Activated T-helper 2 cell treated with anti-CD3 and anti-CD28 coated beads, Interferon-gamma antibody, Interleukin-2, Interleukin-4, amounts not matched to agents 10 μg/mL and 5 μg/mL and 100 μg/mL, durations not matched to agents 14 hours and 24 hours and 36 hours (primary cell): ENCODE measurements around the gene ZC3HAV1L. TPM values are rescaled to one million over a fixed set of nuclear protein-coding genes. Genes with fewer than 3 reads are reported as not detected.
"Not testable (repeated sequence)": the region's sequence is repeated elsewhere in the genome, so short reads cannot be mapped to it uniquely, and the experiment has no call there.

Experiments used
- DNase-seq: peaks from one replicate; pipeline ENCODE4 v3.0.0; 2021; ENCODE audit warnings: low spot score
- H3K27ac Mint-ChIP-seq: one replicate; pipeline ENCODE4 v1.8.0; 2021; ENCODE audit warnings: mixed read lengths
- H3K27me3 Mint-ChIP-seq: one replicate; pipeline ENCODE4 v1.8.0; 2021; ENCODE audit warnings: low read depth, mixed read lengths
- H3K36me3 Mint-ChIP-seq: one replicate; pipeline ENCODE4 v1.8.0; 2021; ENCODE audit warnings: low read depth, mixed read lengths
- H3K4me1 Mint-ChIP-seq: one replicate; pipeline ENCODE4 v1.8.0; 2021; ENCODE audit warnings: low read depth, mixed read lengths
- H3K4me3 Mint-ChIP-seq: one replicate; pipeline ENCODE4 v1.8.0; 2021; ENCODE audit warnings: low read depth, mild to moderate bottlenecking, moderate library complexity, mixed read lengths
- H3K9me3 Mint-ChIP-seq: one replicate; pipeline ENCODE4 v1.8.0; 2021; ENCODE audit warnings: mixed read lengths
- intact Hi-C: fragments of 100-400 bp; cut with micrococcal nuclease; formaldehyde crosslinking; loops from one replicate; pipeline ENCODE4 v1.15.1; 2023
- total RNA-seq: library from RNA; stranded (reverse); gene quantifications from 2 replicates; pipeline ENCODE4 v1.2.3, GENCODE V29; 2022

Gene ZC3HAV1L
- total RNA-seq, 1 donor from 2014 or later = 39.4 TPM

DNA sequence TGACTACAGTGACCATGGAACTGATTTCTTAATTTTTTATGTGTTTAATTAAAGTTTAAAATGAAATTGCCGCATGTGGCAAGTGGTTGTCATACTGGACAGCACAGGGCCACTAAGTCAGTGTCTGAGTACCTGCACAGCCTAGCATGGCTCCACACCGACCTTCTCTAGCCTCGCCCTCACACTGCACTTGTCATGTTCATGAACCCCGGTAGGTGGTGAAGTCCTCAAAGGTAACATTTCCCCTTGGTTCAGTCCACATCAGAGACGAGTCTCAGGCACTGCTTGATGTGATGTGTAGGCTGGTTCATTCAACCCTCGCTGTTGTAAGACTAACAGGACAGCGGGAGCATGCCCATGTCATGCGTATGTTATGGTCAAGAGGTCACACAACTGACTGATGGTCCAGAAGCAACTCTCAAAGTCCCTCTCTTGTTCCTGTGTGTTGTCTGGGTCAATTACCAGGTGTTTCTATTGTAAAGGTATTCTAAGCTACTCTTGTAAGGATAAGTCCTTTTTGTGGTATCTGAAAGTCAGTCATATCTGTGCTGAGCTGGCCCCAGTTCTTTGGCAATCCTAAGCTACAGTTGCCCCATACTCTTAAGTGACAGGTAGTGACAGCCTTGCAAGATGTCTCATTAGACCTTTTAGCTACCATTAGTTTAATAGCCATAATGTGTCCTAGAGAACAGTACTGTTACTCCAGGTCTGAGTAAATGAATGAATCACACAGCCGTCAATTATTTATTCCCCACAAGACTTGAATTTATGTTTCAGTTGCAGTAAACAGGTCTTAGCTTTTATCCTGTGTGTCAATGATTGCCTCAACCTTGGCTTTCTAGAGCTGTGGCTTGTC lies 32.9 kb upstream of the ZC3HAV1L start:
- intact Hi-C loops = no loop called here
- H3K9me3 Mint-ChIP-seq = no peaks in the 10 kb centered on the region
- DNase-seq = no peak
- H3K36me3 Mint-ChIP-seq = peaks cover 95% of the 10 kb centered on the region
- H3K27ac Mint-ChIP-seq = peak overlapping the region; percentile 57
- H3K4me1 Mint-ChIP-seq = peaks cover 57% of the 10 kb centered on the region
- H3K4me3 Mint-ChIP-seq = no peak overlapping the region
- H3K27me3 Mint-ChIP-seq = no peaks in the 10 kb centered on the region

DNA sequence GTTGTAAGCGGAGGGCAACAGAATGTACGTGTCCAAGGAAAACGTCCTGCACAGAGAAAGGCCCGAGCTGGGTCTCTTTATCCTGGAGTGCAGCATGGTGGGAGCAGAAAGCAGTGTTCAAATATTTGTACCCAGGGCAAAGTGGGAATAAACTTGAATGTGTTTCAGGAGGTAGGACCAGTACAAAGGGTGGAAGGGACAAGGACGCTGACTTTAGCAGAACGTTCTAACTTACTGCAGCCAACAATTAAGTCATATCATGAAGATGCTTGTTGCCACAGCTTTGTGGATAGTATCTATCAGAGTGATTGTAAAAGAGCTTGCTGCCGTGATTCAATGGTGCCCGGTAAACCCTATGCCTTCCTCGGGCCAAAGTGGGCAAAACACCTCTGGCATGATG lies 30.5 kb upstream of the ZC3HAV1L start:
- H3K27me3 Mint-ChIP-seq = no peaks in the 10 kb centered on the region

DNA sequence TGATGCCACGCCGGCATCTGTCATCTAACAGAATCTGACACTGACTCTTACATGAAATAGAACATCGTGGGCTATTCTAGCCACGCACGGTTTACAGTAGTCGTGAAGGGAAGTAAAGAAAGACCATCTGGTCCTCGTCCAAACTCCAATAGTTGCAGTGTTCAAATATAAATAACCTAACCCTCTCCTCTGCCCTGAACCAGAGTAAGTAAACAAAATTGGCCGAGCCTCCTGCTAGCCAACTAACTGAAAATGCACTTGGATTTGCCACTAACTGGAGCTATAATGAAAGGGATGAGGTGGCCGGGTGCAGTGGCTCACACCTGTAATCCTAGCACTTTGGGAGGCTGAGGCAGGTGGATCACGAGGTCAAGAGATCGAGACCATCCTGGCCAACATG lies 29.5 kb upstream of the ZC3HAV1L start:
- intact Hi-C loops = no loop called here
- Mint-ChIP-seq H3K27ac (no peak overlapping the region), H3K4me3 (no peak overlapping the region), H3K27me3 (no peaks in the 10 kb centered on the region), H3K4me1 (peaks cover 66% of the 10 kb centered on the region), H3K36me3 (peaks cover 94% of the 10 kb centered on the region), H3K9me3 (no peaks in the 10 kb centered on the region)
- no peak for DNase-seq

More for the DNA sequence above, 30.5 kb upstream of the ZC3HAV1L start:
- H3K4me3 Mint-ChIP-seq = no peak overlapping the region
- H3K36me3 Mint-ChIP-seq = peaks cover 92% of the 10 kb centered on the region
- DNase-seq = no peak
- H3K9me3 Mint-ChIP-seq = no peaks in the 10 kb centered on the region
- H3K4me1 Mint-ChIP-seq = peaks cover 57% of the 10 kb centered on the region
- no peak overlapping the region for H3K27ac Mint-ChIP-seq
- intact Hi-C loops = no loop called here

DNA sequence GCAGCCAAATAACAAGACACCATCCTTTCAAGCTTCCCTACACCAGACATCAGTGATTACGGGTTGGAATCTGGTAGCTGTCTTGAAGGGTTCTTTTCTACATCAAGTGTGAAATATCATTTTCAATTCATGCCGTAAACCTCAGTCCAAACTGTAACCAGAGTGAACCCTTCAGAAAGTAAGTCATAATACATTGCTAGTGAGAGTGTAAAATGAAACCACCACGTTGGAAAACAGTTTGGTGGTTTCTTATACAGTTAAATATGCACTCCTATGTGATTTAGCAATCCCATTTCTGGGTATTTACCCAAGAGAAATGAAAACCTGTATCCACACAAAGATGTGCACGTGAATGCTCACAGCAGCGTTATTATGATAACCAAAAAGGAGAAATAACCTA lies 25.6 kb upstream of the ZC3HAV1L start:
- Mint-ChIP-seq H3K4me1 (peaks cover 62% of the 10 kb centered on the region), H3K9me3 (no peaks in the 10 kb centered on the region), H3K27ac (peak overlapping the region; percentile 58), H3K27me3 (no peaks in the 10 kb centered on the region), H3K4me3 (no peak overlapping the region), H3K36me3 (peaks cover 87% of the 10 kb centered on the region)
- DNase-seq = no peak
- intact Hi-C loops = loop anchor here (1.0 to 2.0 kb wide), 3 partner anchors 13 to 17 kb away; no protein-coding TSS in a partner anchor

DNA sequence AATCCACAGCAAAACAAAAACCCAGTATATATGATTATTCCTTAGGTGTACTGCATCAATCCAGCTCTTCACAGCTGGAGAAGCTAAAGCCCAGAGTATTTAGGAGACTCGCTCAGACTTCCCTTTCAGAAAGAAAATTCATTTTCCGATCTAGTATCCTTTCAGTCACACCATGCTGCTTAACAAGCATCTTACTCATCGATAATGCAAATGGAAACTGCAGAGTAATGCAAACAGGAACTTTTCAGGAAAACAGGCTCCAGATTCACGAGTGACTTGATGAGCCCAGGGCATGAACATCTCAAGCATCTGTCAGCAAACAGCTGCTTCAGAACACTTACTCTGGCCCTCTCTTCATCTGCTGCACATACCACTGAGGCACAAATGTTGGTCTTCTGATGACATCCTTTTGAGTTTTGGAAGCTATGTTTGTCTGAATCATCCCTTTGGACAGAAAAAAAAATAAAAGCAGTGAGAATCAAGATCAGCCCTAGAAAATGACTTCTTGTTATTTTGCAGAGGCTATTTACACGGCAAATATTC lies 24.9 kb upstream of the ZC3HAV1L start:
- Mint-ChIP-seq H3K9me3 (no peaks in the 10 kb centered on the region), H3K36me3 (peaks cover 87% of the 10 kb centered on the region), H3K4me3 (no peak overlapping the region), H3K27ac (peak overlapping the region; percentile 58), H3K27me3 (no peaks in the 10 kb centered on the region), H3K4me1 (peaks cover 59% of the 10 kb centered on the region)
- intact Hi-C loops = loop anchor here (1.0 to 2.0 kb wide), 3 partner anchors 12 to 16 kb away; no protein-coding TSS in a partner anchor
- no peak for DNase-seq

DNA sequence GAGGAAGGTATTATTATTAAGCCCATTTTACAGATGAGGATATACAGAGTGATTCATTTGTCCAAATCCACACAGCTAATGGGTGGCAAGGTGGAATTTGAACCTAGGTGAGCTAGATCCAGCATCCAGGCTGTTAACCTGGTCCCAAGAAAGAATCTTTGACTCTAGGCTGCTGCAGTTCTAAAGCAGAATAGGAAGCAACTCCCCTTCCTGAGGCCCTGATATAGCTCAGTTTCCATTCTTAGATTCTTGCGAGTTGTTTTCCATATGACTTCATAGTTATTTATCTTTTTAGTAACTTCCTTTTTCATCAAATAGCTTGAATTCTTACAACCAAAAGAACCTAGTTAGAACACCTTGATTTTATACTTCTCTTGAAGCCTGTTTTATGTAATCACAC lies 24.1 kb upstream of the ZC3HAV1L start:
- Mint-ChIP-seq H3K36me3 (peaks cover 84% of the 10 kb centered on the region), H3K27ac (peak overlapping the region; percentile 76), H3K27me3 (no peaks in the 10 kb centered on the region), H3K9me3 (no peaks in the 10 kb centered on the region), H3K4me3 (peak overlapping the region; percentile 0), H3K4me1 (peaks cover 59% of the 10 kb centered on the region)
- intact Hi-C loops = loop anchor here (2.0 kb wide), 2 partner anchors 15 kb away; no protein-coding TSS in a partner anchor
- DNase-seq = no peak

DNA sequence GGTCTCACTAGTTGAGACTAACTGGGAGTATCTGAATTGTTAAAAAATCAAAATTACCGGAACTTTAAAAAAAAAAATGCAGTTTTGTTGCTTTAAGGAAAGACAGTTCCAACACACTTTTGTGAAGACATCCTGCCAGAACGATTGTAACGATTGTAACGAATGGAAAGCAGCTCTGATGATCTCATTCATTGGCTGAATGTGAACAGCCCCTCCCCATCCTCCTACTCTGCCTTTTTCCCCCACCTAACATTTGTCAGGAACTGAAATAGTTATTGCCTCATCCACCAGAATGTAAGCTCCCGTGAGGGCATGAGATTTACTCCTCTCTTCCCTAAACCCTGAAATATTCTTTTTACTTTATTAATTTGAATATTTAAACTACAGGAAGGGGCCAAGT lies 23.1 kb upstream of the ZC3HAV1L start:
- intact Hi-C loops = no loop called here
- H3K9me3 Mint-ChIP-seq = no peaks in the 10 kb centered on the region

DNA sequence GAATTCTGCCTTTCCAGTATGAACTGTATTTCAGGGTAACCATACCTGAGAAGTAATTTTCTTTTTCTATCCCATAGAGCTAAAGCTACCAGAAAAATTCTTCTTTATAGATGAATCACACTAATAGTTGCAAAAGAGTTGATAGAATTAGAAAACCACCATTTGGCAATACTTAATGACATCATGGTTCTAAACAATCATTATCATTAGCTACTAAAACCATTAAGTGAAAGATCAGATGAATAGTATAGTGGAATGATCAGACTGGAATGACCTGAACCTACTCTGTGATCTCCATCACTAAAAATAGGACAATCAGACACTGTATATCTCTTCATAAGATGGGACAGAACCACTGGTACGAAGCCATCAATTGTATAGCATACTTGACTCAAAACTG lies 19.8 kb upstream of the ZC3HAV1L start:
- intact Hi-C loops = no loop called here
- H3K4me3 Mint-ChIP-seq = no peak overlapping the region
- no peak for DNase-seq
- H3K36me3 Mint-ChIP-seq = peaks cover 81% of the 10 kb centered on the region
- no peaks in the 10 kb centered on the region for H3K9me3 Mint-ChIP-seq
- H3K27ac Mint-ChIP-seq = peak overlapping the region; percentile 35
- no peaks in the 10 kb centered on the region for H3K27me3 Mint-ChIP-seq
- H3K4me1 Mint-ChIP-seq = peaks cover 44% of the 10 kb centered on the region

More for the DNA sequence above, 23.1 kb upstream of the ZC3HAV1L start:
- H3K4me1 Mint-ChIP-seq = peaks cover 59% of the 10 kb centered on the region
- peak overlapping the region; percentile 51 for H3K27ac Mint-ChIP-seq
- H3K4me3 Mint-ChIP-seq = no peak overlapping the region
- DNase-seq = no peak
- H3K36me3 Mint-ChIP-seq = peaks cover 84% of the 10 kb centered on the region
- H3K27me3 Mint-ChIP-seq = no peaks in the 10 kb centered on the region

DNA sequence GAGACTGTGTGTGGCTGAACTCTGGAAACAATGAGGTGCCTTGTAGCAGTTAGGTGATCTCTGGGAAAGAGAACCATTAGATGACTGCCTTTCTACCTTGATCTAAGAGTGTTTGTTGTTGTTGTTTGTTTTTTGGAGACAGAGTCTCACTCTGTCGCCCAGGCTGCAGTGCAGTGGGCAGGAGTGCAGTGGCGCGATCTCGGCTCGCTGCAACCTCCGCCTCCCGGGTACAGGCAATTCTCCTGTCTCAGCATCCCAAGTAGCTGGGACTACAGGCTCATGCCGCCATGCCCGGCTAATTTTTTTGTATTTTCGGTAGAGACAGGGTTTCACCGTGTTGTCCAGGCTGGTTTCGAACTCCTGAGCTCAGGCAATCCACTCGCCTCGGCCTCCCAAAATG lies 18.8 kb upstream of the ZC3HAV1L start:
- H3K27ac Mint-ChIP-seq, H3K27me3 Mint-ChIP-seq, H3K9me3 Mint-ChIP-seq, DNase-seq, H3K4me3 Mint-ChIP-seq, intact Hi-C loops: not testable (repeated sequence)
- Mint-ChIP-seq H3K4me1 (peaks cover 39% of the 10 kb centered on the region), H3K36me3 (peaks cover 81% of the 10 kb centered on the region)

DNA sequence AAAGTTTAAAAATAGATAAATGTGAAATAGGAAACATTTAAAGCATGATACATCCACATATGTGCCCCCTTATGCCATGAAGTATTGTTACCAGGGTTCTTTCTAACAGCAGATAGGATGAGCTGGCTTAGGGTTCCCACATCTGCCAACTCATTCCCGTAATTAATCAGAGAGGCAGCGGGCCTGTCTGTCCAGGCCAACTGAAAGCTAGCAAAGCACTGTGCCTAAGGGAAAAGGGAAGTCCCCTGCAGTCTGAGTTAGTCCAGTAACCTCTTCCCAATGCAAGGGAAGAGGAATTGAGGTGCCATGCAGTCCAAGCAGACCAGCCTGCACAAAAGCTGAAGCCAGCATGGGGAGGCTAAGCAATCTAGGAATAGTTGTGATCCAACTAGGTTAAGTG lies 18.3 kb upstream of the ZC3HAV1L start:
- no peak for DNase-seq
- H3K27ac Mint-ChIP-seq = no peak overlapping the region
- H3K9me3 Mint-ChIP-seq = no peaks in the 10 kb centered on the region
- no peaks in the 10 kb centered on the region for H3K27me3 Mint-ChIP-seq
- no peak overlapping the region for H3K4me3 Mint-ChIP-seq
- H3K4me1 Mint-ChIP-seq = peaks cover 45% of the 10 kb centered on the region
- intact Hi-C loops = no loop called here
- H3K36me3 Mint-ChIP-seq = peaks cover 82% of the 10 kb centered on the region

DNA sequence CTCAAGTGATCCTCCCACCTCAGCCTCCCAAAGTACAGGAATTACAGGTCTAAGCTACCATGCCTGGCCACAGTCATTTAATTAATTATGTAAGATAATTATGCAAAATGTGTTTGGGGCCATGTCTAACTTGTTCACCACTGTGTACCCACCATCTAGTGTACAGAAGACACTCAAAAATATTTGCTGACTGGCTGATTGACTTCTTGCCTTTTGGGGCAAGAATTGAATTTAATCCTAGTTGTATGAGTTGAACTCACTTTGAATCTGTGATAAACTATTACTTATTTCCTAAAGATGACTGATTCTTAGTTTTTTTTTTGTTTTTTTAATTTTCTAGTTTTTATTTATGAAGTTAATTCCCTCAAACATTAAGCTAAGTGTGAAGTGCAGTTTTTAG lies 15.8 kb upstream of the ZC3HAV1L start:
- Mint-ChIP-seq H3K4me1 (peaks cover 52% of the 10 kb centered on the region), H3K9me3 (no peaks in the 10 kb centered on the region), H3K27ac (no peak overlapping the region), H3K27me3 (no peaks in the 10 kb centered on the region), H3K36me3 (peaks cover 86% of the 10 kb centered on the region), H3K4me3 (no peak overlapping the region)
- DNase-seq = no peak
- intact Hi-C loops = no loop called here

DNA sequence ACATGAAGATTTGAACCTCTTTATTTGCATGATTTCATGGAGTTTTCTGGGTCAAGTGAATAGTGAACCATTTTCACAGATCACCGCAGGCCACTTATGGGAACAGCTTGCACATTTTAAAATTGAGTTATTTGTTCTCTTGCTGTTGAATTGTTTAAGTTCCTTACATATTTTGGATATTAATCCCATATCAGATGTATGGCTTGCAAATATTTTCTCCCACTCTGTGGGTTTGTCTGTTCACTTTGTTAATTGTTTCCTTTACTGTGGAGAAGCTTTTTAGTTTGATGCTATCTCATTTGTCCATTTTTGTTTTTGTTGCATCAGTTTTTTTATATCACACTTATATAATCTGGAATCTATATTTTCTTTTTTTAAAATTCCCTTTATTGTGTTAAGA lies 14.1 kb upstream of the ZC3HAV1L start:
- intact Hi-C loops = loop anchor here (5.0 kb wide), 2 partner anchors 173 to 292 kb away; partner anchors contain the start of gene FMC1
- peaks cover 90% of the 10 kb centered on the region for H3K36me3 Mint-ChIP-seq
- no peak overlapping the region for H3K27ac Mint-ChIP-seq
- peaks cover 62% of the 10 kb centered on the region for H3K4me1 Mint-ChIP-seq
- H3K27me3 Mint-ChIP-seq = no peaks in the 10 kb centered on the region
- no peak overlapping the region for H3K4me3 Mint-ChIP-seq
- no peaks in the 10 kb centered on the region for H3K9me3 Mint-ChIP-seq
- DNase-seq = no peak

DNA sequence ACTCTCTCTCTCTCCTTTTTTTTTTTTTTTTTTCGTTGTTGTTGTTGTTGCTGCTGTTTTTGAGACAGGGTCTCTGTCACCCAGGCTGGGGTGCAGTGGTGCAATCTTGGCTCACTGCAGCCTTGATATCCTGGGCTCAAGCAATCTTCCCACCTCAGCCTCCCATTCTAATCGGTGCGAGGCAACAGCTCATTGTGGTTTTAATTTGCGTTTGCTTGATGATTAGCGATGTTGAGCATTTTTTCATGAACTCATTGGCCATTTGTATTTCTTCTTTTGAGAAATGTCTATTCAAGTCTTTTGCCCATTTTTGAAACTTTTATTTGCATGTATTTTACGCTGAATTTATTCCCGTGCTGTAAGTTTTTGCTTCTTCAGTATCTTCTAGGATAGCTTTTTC lies 13.3 kb upstream of the ZC3HAV1L start:
- Mint-ChIP-seq H3K4me3 (no peak overlapping the region), H3K36me3 (peaks cover 90% of the 10 kb centered on the region), H3K27ac (peak overlapping the region; percentile 35), H3K9me3 (no peaks in the 10 kb centered on the region), H3K4me1 (peaks cover 63% of the 10 kb centered on the region), H3K27me3 (no peaks in the 10 kb centered on the region)
- intact Hi-C loops = loop anchor here (5.0 kb wide), 2 partner anchors 172 to 293 kb away; partner anchors contain the start of gene FMC1
- DNase-seq = no peak
